Fibroblast of skin of right quadriceps (primary cell): Measurements from ENCODE around the gene CFL1.

Source experiments
- DNase-seq: peaks from one replicate; pipeline ENCODE4 v3.0.0-alpha.2; 2013

The CFL1 gene

GRCh38 chr11:65887723-65888162, 29.8 kb upstream of the CFL1 start:
- peak; percentile 44 for DNase-seq

GRCh38 chr11:65886826-65887722, 29.1 kb upstream of the CFL1 start:
- DNase-seq = no peak

GRCh38 chr11:65885808-65886536, 28.0 kb upstream of the CFL1 start:
- no peak for DNase-seq

- no peak for DNase-seq
Measured at GRCh38 chr11:65885231-65885630, 27.3 kb upstream of the CFL1 start.

- DNase-seq = peak; percentile 62
Measured at GRCh38 chr11:65884716-65885092, 26.7 kb upstream of the CFL1 start.

GRCh38 chr11:65883786-65884715, 26.1 kb upstream of the CFL1 start:
- DNase-seq = no peak

- no peak for DNase-seq
Measured at GRCh38 chr11:65883058-65883761, 25.2 kb upstream of the CFL1 start.

GRCh38 chr11:65882120-65883057, 24.4 kb upstream of the CFL1 start:
- no peak for DNase-seq

GRCh38 chr11:65880844-65881421, 23.0 kb upstream of the CFL1 start:
- no peak for DNase-seq

GRCh38 chr11:65880027-65880426, 22.0 kb upstream of the CFL1 start:
- DNase-seq = no peak

- DNase-seq = no peak
Measured at GRCh38 chr11:65879617-65880016, 21.6 kb upstream of the CFL1 start, which contains the start of gene CTSW. Gene CTSW (plus strand): TSS chr11:65879837. CDS start chr11:65879855, 18 bp downstream.

- peak; percentile 92 for DNase-seq
Measured at GRCh38 chr11:65873318-65874156, 15.6 kb upstream of the CFL1 start.

- DNase-seq = peak; percentile 66
Measured at GRCh38 chr11:65872586-65873317, 14.8 kb upstream of the CFL1 start, which contains the start of gene EFEMP2. Gene EFEMP2 (minus strand): TSS chr11:65872800. CDS start chr11:65872354, 446 bp downstream.

GRCh38 chr11:65871811-65872548, 14.0 kb upstream of the CFL1 start:
- DNase-seq = no peak

- no peak for DNase-seq
Measured at GRCh38 chr11:65870706-65871681, 13.0 kb upstream of the CFL1 start.

GRCh38 chr11:65870307-65870658, 12.3 kb upstream of the CFL1 start:
- no peak for DNase-seq
